NCI-H2196 treated with DMSO at 0.1 percent for 48 hours (cell line): ENCODE measurements around the gene CACNA1H.

Source experiments
- DNase-seq: peaks from one replicate; lab custom pipeline; 2025; ENCODE audit not compliant: unreplicated experiment; lab: John Stamatoyannopoulos, UW

The CACNA1H gene

GRCh38 chr16:1141716-1142115 is 11.2 kb upstream of the CACNA1H start:
- DNase-seq = no peak

GRCh38 chr16:1142911-1143310 is 10.0 kb upstream of the CACNA1H start:
- DNase-seq = no peak

- no peak for DNase-seq
These were observed 9.0 kb upstream of the CACNA1H start for GRCh38 chr16:1143761-1144450.

- no peak for DNase-seq
These were observed 8.2 kb upstream of the CACNA1H start for GRCh38 chr16:1144476-1145382.

GRCh38 chr16:1145383-1146100 is 7.4 kb upstream of the CACNA1H start:
- no peak for DNase-seq

GRCh38 chr16:1146409-1146808 is 6.5 kb upstream of the CACNA1H start:
- DNase-seq = no peak

- no peak for DNase-seq
These were observed 5.9 kb upstream of the CACNA1H start for GRCh38 chr16:1147027-1147426.

- DNase-seq = no peak
These were observed 3.7 kb upstream of the CACNA1H start for GRCh38 chr16:1149101-1149636.

- no peak for DNase-seq
These were observed 2.4 kb upstream of the CACNA1H start for GRCh38 chr16:1150511-1150982.

- DNase-seq = no peak
These were observed 1.3 kb upstream of the CACNA1H start for GRCh38 chr16:1151424-1152122.

- no peak for DNase-seq
These were observed 725 bp upstream of the CACNA1H start for GRCh38 chr16:1152123-1152638.

- no peak for DNase-seq
These were observed 714 bp downstream of the CACNA1H start for GRCh38 chr16:1153480-1154160.

GRCh38 chr16:1154291-1154886 is 1.5 kb downstream of the CACNA1H start:
- no peak for DNase-seq

GRCh38 chr16:1154887-1155331 is 2.0 kb downstream of the CACNA1H start:
- no peak for DNase-seq

GRCh38 chr16:1155353-1156054 is 2.6 kb downstream of the CACNA1H start:
- no peak for DNase-seq

GRCh38 chr16:1156055-1156982 is 3.4 kb downstream of the CACNA1H start:
- DNase-seq = no peak

GRCh38 chr16:1156983-1157638 is 4.2 kb downstream of the CACNA1H start:
- no peak for DNase-seq
